HG03575 (cell line): ENCODE data around the gene NACC2.

Source experiments
- ATAC-seq: cut with Tn5 transposase; IDR thresholded peaks from one replicate; pipeline ENCODE4 v1.9.1; 2021; ENCODE audit not compliant: unreplicated experiment, insufficient number of reproducible peaks, low FRiP score; ENCODE audit errors: extremely low read depth

NACC2 gene, protein sequence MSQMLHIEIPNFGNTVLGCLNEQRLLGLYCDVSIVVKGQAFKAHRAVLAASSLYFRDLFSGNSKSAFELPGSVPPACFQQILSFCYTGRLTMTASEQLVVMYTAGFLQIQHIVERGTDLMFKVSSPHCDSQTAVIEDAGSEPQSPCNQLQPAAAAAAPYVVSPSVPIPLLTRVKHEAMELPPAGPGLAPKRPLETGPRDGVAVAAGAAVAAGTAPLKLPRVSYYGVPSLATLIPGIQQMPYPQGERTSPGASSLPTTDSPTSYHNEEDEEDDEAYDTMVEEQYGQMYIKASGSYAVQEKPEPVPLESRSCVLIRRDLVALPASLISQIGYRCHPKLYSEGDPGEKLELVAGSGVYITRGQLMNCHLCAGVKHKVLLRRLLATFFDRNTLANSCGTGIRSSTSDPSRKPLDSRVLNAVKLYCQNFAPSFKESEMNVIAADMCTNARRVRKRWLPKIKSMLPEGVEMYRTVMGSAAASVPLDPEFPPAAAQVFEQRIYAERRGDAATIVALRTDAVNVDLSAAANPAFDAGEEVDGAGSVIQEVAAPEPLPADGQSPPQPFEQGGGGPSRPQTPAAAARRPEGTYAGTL

DNA sequence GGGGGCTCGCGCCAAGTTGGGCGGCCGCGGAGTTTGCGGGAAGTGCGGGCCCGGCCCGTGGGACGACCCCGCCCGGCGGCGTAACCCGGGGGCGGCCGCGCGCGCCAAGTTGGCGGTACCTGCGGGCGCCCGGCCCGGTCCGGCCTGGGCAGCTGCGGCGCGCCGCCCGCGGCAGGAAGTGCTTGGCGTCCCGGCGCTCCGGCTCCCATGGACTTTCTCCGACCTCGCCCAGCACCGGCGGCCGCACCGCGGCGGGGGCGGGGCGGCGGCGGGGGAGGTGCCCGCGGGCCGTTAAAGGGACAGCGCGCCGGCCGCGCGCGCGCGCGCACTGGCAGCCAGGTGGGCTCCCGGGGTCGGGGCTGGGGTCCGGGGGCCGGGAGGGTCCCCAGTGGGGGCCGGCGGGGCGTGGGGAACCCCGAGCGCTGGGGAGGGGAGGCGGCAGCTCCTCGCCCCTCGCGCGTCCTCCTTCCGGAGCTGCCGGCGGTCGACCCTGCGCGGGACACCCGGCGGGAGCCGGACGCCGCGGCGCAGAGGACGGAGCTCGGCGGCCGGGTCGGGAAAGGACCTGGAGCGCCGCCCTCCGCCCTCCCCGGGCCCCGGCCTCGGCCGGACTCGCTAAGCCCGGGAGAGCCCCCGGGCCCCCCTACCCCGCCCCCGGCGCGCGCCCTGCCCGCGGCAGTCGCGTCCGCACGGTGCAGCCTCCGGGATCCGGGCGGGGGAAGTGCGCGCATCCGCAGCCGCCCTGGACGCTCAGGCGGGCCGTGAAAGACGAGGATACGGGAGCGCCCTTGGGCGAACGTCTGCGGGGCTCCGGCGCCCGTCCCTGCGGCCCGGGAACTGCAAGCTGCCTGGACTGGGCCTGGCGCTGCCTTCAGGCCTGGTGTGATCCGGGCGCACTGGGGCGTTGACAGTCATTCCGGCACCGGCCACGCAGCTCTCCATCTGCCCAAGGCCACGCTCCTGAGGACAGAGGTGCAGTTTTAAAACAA, at the start of gene NACC2:
Gene NACC2 (minus strand): TSS at position 220 of the 989 bp plus-strand sequence. CDS start 44,768 bp downstream, outside the sequence.
- no peak for ATAC-seq

DNA sequence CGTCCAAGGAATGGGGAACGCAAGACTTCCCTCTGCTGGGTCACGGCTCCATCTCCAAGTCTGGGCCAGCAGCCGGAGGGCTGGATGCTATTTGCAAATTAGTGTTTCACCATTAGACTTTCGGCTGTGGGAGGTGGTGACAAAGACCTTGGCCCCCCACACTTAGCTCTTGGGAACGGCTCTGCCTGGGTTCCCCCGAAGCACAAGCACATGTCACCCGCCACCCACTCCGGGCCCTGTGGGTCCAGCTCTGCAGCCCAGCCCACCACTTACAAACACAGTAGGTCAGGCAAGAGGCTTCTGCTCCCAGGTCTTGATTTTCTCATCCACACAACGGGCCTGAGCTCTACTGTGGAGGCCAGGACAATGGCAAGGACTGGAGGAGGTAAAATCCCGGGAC, 49.4 kb upstream of the NACC2 start:
- ATAC-seq: no peak

DNA sequence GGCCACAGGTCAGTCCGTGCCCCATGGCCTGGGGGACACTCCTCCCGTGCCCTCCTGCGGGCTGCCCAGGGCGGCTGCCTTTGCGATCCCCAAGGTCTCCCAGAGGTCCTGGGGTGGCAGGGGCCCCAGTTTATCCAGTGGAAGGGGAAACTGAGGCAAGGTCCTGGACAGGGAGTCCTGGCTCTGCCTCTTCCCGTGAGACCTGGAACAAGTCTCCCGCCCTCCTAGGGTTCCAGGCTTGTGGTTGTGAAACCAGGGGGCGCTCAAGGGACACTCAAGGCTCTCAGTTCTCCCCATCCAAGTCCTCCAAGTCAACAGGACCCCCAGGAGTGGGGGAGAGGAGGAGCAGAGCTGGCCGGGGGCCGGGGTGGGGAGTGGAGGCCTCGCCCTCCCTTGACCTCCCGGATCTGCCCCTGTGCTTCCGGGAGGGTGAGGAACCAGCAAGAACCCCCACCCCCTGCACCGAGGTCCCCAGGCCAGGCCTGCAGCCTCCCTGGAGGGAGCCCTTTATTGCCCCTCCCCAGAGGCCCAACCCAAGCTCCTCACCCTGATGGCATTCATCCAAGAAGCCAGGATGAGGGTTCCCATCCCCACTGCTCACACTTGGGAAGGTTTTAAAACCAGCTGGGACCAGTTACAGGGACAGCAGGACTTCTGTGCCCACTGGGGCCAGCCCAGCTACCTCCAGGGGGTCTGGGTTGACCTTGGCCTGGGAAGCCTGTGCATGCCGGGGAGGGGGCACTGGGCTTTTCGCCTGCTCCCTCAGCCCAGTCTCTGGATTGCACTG, 48.3 kb upstream of the NACC2 start:
- ATAC-seq: no peak

DNA sequence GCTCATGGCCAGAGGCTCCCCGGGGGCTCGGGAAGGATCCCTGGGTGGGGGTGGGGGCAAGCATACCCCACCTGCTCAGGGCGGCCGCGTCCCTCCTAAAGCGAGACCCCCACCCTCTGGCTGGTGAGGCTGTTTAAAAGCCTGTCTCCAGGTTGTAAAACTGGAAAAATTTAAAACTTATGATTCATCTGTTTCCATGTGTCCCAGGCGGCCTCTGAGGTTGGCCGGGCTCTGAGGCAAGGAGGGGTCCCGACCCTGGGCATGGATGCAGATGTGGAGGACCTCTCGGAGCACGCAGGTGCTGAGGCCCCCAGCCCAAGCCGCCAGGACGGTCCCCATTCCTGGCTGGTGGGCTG, 47.7 kb upstream of the NACC2 start:
- no peak for ATAC-seq

DNA sequence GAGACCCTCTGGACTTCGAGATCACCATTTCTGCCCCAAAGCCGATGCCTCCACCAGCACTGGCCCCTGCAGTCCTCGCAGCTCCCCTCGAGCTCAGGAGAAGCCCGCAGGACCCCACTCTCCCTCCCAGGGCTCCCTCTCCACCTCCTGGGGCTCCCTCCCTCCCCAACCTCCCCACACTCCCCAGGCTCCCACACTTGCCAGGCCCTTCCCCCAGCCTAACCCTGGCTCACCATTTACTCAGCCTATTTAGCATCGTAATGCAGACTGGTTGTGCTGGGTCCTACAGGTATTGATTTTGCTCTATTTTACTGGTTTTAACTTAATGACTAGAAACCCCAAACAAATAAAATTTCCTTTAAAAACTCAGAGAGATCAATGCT, 47.3 kb upstream of the NACC2 start:
- ATAC-seq: no peak

DNA sequence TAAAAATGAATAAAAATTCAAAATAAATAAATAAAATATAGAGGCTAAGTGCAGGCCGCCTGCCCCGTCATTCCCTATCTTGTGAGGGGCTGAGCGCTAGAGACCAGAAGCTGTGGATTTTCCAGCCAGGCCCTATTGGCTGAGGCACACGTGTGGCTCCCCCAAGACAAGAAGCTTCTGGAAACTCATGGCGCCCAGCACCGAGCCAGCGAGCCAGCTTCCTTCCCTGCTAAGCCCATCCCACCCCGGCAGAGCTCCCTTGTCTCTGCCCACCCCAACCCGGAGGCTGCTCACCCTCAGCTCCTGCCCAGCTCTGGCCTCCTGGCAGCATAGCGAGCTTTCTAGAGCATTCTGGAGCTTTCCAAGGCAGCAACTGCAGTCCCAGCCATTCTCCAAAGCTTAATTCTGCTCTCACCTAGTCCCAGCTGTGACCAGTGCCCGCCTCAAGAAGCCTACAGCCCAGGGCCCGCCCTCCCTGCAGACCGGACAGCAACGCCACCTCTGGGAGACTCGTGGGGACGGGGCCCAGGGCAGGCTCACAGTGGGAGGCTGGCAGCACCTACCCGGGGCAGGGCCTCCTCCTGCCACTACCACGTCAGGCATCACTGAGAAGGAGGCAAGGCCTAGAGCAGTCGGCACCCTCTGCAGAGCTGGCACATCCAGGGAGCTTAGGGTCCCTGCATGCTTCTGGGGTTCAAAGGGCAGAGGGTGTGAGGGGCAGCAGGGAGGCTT, 46.8 kb upstream of the NACC2 start:
- ATAC-seq: no peak

DNA sequence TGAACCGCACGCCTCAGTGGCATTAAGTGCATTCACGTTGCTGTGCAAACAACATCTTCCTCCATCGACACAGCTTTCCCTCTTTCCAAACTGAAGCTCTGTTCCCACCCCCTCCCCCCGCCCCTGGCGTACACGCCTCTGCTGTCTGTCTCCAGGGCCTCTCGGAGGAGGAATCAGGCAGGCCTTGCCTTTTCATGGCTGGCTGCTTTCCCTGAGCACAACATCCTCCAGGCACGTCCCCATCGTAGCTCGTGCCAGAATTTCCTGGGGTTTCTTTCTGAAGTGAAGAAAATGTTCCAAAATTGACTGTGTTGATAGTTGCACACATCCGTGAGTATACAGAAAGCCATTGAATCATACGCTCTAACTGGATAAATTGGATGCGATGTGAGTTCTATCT, 45.9 kb upstream of the NACC2 start:
- ATAC-seq: no peak

DNA sequence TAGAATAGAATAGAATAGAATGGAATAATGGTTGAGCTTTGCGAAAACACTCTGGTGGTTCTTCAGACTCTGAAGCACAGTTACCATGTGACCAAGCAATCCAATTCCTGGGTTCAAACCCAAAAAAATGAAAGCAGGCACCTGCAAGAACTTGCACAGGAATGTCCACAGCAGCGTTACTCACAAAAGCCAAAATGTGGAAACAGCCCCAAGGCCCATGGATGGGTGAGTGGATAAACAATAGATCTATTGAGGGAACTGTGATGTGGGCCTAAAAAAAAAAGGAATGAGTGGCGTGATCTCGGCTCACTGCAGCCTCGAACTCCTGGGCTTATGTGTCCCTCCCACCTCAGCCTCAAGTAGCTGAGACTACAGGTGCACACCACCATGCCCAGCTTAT, 45.0 kb upstream of the NACC2 start:
- ATAC-seq: no peak

DNA sequence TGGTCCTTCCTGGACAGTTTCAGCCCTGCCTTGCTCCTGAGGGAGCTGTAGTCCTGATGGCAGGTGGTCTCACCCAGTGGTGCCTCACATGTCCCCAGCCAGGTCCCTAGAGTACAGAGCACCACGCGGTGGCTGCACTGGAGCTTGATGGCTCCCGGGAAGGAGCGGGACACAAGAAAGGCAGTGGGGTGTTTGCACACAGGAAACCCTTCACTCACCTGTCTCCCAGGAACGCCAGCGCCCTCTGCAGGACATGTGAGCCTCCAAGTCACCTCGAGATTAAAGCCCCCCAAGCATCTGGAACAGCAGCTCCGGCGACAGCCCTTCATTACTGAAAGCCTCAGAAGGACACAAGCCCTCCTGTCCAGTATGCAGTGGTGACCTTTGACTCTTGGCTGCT, 43.5 kb upstream of the NACC2 start:
- no peak for ATAC-seq

DNA sequence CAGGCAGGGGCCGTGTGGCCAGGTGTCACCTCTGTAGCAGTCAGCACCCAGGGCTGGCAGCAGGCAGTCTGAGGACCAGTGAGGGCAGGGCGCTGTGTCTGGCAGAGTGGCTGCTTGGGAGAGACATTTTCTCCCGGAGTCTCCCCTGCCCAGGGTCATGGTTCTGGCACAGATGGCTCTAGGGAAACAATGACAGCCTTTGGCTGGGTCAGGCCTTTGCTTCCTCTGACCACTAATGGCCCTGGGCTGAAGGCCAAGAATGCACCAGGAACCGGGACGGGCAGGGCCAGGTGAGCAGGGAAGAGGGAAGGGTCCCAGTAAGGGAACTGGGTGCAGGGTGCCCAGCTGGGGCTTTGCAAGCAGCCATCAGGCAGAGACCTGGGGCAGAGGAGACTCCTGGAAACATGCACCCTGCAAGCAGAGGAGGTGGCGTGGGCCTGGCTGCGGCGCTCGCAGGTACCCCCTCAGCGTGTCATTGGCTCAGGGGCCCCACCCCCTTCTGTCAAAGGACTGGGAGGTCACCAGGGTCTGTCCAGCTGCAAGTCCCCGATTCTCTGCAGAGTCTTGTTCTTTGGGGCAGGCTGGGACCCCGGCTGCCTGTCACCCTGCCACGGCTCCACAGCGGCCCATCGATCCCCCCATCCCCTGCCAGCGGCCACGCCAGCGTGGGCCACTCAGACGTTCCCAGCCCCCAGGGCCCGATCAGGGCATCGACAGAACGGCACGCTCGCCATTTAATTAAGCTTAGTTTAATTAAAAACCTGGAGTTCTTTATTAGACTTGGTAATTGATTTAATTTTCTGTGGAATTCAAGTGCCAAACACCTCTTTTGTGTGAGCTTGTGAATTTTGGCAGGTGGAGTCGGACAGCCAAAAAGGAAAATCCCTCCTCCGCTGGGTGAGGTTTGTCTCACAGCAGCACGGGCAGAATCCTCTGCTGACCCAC, 42.5 kb upstream of the NACC2 start:
- no peak for ATAC-seq

DNA sequence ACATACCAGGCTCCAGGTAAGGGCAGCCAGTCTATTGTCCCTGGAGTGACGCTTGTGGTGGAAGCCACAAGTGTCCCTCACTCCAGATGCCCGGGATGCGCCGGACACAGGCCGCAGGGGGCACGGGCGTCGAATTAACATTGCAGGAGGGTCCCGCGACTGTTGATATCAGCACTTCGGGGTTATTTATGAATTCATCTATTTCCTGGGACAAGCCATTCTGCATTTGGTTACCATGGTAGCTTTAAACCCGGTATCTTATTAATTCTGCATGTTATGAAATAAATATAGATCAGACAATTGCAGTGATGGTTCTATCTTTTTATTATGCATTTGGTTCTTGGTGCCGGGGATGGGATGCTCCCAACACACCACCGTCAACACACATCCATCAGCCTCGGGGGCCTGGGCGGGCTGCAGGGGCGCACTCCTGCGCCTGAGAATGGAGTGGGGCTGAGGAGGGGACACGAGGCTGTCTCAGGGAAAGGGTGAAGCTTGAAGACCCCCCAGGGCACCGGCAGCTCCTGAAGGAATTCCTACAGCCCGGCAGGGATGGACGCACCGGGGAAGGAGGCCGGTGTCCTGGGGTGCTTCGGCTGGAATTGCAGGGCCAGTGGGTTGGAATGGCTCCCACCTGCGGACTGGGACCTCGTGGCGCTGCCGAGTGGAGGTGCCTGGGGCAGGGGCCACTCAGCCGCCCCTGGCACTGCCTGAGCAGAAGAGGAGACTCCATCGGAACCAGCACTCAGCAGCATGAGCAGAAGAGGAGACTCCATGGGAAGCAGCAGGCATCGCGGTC, 41.2 kb upstream of the NACC2 start:
- ATAC-seq: no peak

DNA sequence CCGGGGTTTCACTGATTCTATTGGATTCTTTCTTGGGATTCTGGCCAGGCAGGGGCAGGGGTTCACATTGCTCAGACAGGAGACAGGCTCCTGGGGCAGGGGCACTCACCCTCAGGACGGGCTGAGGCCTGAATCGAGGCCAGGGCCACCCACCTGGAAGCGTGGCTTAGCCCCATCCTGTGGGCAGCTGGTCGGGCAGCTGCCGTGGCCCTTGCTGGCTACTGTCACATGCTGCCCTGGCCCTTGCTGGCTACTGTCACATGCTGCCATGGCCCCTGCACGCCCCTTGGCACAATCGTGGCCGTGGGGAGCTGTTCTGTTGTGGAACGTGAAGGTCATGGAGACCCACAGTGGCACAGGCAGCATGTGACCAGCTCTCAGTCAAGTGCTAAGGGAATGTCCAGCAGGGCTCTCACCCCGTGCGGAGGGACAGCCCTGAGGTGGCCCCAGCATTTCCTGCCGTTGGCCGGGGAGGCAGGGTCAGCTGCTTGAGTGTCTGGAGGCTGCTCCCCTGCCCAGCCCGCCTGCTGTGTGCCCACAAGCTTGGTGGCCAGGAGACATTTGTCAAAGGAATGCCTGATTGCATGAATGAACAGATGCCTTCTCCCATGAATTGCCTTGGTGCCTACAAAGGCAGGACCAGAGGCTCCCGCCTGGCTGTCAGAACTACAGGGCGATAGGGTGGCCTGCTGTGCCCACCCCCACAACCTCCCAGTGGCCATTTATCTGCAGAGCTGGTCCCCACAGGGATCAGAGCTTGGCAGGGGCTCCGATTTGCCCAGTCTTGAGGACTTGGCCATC, 40.4 kb upstream of the NACC2 start:
- ATAC-seq: no peak

DNA sequence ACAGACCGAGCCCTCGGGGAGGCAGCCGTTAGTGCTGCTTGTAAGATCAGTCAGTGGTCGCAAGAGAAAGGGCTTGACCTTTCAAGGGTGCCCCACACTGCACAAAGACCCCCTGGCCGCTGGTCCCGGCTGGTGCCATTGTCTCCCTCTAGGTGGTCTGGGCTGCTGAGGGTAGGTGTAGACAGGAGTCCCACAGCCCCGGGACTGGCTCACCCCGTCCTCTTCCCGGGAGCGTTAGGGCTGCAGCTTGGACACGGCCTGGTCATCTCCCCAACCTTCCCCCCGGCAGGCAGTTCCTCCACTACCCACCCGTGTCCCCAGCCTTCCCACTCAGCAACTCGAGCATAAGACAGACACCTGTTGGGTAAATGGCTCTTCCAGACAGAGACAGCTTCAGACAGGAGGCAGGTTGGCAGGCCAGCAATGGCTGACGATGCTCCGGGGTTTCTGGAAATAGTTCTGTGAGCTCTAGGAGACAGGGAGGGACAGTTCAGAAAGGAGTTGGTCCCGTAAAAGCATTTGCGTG, 38.9 kb upstream of the NACC2 start:
- ATAC-seq: no peak

DNA sequence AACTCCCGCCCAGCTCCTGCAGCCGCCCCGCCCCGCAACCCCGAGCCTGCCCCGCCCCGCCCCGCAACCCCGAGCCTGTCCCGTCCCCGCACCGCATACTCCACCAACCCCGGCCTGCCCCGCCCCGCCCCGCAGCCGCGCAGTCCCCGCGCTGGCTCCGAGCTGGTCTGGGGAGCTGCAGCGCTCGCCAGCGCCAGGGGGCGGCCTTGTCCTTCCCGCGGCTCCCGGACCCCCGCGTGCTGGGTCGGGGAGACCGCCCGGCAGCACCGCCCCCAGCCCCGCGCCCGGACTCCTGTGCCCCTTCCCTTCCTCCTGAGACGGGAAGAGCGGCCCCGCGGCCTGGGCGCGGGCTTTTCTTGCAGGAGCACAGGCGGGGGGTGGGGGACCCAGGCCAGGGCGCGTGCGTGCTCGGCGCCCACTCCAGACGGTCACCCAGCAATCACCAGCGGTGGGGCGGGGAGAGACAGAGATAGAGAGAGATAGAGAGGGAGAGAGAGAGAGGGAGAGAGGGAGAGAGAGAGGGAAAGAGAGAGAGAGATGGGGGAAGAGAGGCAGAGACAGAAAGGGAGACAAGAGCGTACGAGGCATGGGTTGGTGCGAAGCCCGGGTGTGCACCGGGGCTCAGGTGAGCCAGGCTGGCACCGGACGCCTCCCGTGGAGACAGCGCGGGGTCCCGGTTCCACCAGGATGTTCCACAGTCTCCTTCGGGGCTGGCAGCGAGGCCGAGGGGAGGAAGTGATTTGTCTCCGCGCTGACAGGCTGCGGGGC, 38.3 kb upstream of the NACC2 start:
- ATAC-seq: no peak

DNA sequence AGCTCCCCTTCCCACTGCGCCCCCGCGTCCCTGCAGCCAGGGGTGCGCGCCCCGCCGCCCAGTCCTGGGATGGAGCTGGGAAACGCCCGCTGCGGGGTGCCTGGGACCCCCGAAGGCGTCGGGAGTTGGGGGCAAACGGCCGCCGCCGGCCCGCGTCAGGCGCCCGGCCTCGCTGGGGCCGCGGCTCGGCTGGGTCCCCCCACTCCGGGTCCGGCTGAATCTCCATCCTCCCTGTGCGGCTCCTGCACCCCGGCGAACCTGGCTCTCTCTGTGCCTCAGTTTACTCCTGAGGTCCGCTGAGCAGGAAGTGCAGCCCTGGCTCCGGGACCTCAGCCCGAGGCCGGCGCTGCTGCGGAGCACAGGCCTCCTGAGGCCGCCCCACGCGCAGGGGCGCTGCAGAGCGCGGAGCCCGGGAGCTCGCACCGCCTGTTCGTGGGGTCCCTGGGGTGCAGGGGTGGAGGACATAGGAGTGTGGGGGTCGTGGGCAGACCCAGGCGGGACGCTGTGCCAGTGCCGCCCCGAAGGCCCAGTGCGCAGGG, 37.5 kb upstream of the NACC2 start:
- no peak for ATAC-seq
